Activated T-helper 1 cell treated with anti-CD3 and anti-CD28 coated beads, Interleukin-12 subunit alpha, Interleukin-12 subunit beta, Interleukin-2, Interleukin-4 antibody, amounts not matched to agents 30 ng/mL and 10 ng/mL and 1 ng/mL, durations not matched to agents 14 hours and 24 hours and 36 hours (primary cell): ENCODE data around the gene TXNDC5. TPM values are rescaled to one million over a fixed set of nuclear protein-coding genes. Genes with fewer than 3 reads are reported as not detected.

Source experiments
- DNase-seq: peaks from one replicate; pipeline ENCODE4 v3.0.0; 2021; ENCODE audit warnings: low spot score
- H3K27ac Mint-ChIP-seq: one replicate; pipeline ENCODE4 v1.8.0; 2021; ENCODE audit warnings: mild to moderate bottlenecking, mixed read lengths
- H3K27me3 Mint-ChIP-seq: one replicate; pipeline ENCODE4 v1.8.0; 2022; ENCODE audit warnings: mild to moderate bottlenecking, moderate library complexity, mixed read lengths; ENCODE audit not compliant: insufficient read depth
- H3K36me3 Mint-ChIP-seq: one replicate; pipeline ENCODE4 v1.8.0; 2021; ENCODE audit warnings: low read depth, mixed read lengths
- H3K4me1 Mint-ChIP-seq: one replicate; pipeline ENCODE4 v1.8.0; 2021; ENCODE audit warnings: low read depth, mixed read lengths
- H3K4me3 Mint-ChIP-seq: one replicate; pipeline ENCODE4 v1.8.0; 2021; ENCODE audit warnings: mild to moderate bottlenecking, moderate library complexity, mixed read lengths
- H3K9me3 Mint-ChIP-seq: one replicate; pipeline ENCODE4 v1.8.0; 2021; ENCODE audit warnings: mixed read lengths
- intact Hi-C: fragments of 100-400 bp; cut with micrococcal nuclease; formaldehyde crosslinking; loops from one replicate; pipeline ENCODE4 v1.15.1; 2024
- total RNA-seq: library from RNA; stranded (reverse); gene quantifications from 2 replicates; pipeline ENCODE4 v1.2.3, GENCODE V29; 2022

TXNDC5 gene
- total RNA-seq, 1 donor from 2014 or later: 121 TPM

- Mint-ChIP-seq H3K36me3 (no peaks in the 10 kb centered on the region), H3K9me3 (peaks cover 25% of the 10 kb centered on the region), H3K4me1 (no peaks in the 10 kb centered on the region), H3K27ac (no peak overlapping the region), H3K4me3 (no peak overlapping the region), H3K27me3 (peaks cover 5% of the 10 kb centered on the region)
- no peak for DNase-seq
- intact Hi-C loops: no loop called here
Observed at GRCh38 chr6:7851780-7852179, 58.8 kb downstream of the TXNDC5 start.

DNA sequence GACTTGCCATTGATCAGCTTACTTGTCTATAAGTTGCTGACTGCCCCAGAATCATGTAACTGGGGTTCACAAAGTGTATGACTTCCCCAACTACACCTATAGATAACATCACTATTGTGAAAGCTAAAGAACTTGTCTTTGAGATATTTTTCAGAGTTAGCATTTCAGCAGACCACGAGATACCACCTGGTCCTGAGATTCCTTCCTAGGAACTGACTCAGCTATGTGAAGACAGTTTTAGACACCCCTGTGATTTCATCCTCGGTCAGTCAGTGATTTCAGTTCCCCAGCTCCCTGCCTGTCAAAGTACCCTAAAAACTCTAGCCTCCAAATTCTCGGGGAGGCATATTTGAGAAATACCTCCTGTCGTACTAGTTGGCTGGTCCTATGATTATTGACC is 62.4 kb downstream of the TXNDC5 start:
- DNase-seq: no peak
- H3K27me3 Mint-ChIP-seq: peaks cover 6% of the 10 kb centered on the region
- H3K4me1 Mint-ChIP-seq: no peaks in the 10 kb centered on the region
- intact Hi-C loops: no loop called here
- H3K36me3 Mint-ChIP-seq: no peaks in the 10 kb centered on the region
- H3K9me3 Mint-ChIP-seq: peaks cover 25% of the 10 kb centered on the region
- no peak overlapping the region for H3K27ac Mint-ChIP-seq
- no peak overlapping the region for H3K4me3 Mint-ChIP-seq

DNA sequence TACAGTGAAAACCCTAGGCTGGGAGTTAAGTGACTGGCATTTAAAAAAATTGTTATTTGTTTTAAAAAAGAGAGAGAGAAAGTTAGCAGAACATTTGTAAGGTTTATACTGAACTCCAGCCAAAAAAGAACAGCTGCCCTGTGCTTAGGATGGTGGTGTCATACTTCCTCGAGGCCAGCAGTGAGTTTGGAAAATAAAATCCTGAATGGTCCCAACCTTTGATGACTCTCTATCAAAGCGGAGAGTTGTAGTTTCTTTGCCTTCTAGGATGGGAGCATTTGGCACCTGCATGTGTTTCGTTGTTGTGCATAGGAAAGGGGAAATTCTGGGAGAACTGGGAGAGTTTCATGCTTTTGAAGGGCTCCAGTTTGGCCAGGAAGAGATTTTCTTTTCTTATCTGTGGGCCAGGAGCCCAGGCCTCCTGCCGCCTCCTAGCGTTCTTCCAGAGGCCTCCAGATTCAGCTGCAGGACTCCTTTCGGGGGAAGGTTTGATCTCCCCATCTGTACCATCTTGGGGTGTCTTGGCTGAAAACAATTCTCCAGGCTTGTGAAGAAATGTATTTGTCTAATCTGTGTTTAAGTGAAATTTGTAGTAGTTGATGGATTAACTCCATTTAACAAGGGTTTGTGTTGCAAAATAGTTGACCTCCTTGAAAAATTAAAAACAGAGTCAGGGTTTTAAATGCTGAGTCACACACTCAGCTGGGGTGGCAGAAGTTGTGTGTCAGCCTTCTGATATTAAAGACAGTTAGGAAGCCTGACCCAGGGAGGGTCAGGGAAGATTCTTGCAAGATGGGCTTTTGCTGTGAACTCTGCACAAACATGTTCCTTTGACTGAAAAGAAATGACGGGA is 63.4 kb downstream of the TXNDC5 start:
- intact Hi-C loops: no loop called here
- peaks cover 18% of the 10 kb centered on the region for H3K9me3 Mint-ChIP-seq
- peaks cover 6% of the 10 kb centered on the region for H3K27me3 Mint-ChIP-seq
- H3K36me3 Mint-ChIP-seq: no peaks in the 10 kb centered on the region
- no peaks in the 10 kb centered on the region for H3K4me1 Mint-ChIP-seq
- H3K27ac Mint-ChIP-seq: no peak overlapping the region
- no peak for DNase-seq
- H3K4me3 Mint-ChIP-seq: no peak overlapping the region

DNA sequence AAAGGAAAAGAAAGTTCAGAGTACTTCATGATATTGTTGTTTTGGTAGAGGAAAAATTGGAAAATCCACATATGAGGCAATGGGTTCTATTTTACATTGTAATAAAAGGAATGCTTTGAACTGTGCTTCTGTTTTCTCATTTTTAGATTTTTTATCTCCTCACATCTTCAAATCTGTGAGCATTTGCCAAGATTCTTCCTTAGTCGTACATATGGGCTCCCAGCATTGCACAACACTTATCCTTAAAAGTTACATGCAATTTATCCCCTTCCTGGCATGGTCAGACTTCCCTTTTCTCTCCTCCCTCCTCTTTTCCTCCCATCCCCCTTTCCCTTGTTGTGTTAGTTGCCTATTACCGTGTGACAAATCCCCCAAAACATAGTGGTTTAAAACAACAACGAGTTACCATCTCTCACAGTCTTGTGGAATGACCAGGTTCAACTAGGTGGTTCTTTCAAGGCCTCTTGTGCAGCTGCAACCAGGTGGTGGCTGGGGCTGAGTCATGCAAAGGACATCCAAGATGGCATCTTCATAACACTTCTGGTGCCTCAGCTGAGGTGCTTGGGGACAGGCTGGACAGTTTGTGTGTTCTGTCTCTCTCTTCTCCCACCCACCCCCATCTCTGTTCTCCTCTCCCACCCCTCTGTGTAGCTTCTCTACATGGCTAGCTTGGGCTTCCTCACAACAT is 68.7 kb downstream of the TXNDC5 start:
- Mint-ChIP-seq H3K36me3 (no peaks in the 10 kb centered on the region), H3K4me3 (no peak overlapping the region), H3K27ac (no peak overlapping the region), H3K27me3 (peaks cover 1% of the 10 kb centered on the region), H3K9me3 (no peaks in the 10 kb centered on the region), H3K4me1 (no peaks in the 10 kb centered on the region)
- intact Hi-C loops: no loop called here
- DNase-seq: no peak

DNA sequence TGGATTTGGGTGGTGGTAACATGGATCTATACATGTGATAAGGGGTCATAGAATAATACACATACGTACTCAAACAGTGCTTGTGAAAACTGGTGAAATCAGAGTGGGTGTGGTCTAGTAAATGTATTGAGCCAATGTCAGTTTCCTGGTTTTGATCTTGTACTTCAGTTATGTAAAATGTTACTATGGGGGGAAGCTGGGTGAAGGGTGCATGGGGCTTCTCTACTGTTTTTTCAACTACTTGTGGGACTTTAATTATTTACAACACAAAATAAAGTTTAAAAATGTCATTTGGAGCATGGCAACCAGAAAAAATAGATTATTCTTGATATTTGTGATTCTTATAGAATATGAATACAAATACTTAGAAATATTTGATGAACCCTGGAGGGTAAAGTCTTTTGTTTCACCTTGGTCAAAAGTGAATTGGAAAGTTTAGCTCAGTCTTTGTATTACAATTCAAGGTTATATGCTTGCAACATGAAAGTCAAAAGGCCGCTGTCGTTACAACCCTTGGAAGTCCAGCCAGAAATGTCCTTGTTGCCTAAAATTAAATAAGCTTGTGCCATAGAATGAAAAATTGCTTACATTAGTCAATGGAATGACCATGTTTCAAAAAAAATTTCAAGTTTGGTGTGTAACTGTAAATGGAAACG is 74.1 kb downstream of the TXNDC5 start:
- no peak overlapping the region for H3K4me3 Mint-ChIP-seq
- no peaks in the 10 kb centered on the region for H3K9me3 Mint-ChIP-seq
- DNase-seq: no peak
- no peaks in the 10 kb centered on the region for H3K36me3 Mint-ChIP-seq
- intact Hi-C loops: no loop called here
- H3K27me3 Mint-ChIP-seq: no peaks in the 10 kb centered on the region
- no peaks in the 10 kb centered on the region for H3K4me1 Mint-ChIP-seq
- H3K27ac Mint-ChIP-seq: no peak overlapping the region

DNA sequence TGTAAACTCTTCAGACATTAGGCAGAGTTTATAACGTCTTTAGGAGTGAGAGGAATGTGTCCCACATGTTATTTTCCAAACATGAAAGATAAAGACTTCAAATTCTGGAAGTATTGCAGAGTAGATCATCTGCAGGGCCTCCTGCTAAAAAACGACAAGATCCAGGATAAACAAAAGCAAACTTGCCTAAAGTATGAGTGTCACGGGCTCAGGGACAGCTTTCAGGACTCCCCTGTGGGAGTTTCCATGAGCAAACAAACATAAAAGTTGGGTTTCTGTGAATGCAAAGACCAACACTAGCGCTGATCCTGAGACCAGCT is 76.9 kb downstream of the TXNDC5 start:
- Mint-ChIP-seq H3K4me3 (no peak overlapping the region), H3K27ac (no peak overlapping the region), H3K36me3 (no peaks in the 10 kb centered on the region), H3K9me3 (no peaks in the 10 kb centered on the region), H3K27me3 (no peaks in the 10 kb centered on the region), H3K4me1 (no peaks in the 10 kb centered on the region)
- intact Hi-C loops: no loop called here
- DNase-seq: no peak

DNA sequence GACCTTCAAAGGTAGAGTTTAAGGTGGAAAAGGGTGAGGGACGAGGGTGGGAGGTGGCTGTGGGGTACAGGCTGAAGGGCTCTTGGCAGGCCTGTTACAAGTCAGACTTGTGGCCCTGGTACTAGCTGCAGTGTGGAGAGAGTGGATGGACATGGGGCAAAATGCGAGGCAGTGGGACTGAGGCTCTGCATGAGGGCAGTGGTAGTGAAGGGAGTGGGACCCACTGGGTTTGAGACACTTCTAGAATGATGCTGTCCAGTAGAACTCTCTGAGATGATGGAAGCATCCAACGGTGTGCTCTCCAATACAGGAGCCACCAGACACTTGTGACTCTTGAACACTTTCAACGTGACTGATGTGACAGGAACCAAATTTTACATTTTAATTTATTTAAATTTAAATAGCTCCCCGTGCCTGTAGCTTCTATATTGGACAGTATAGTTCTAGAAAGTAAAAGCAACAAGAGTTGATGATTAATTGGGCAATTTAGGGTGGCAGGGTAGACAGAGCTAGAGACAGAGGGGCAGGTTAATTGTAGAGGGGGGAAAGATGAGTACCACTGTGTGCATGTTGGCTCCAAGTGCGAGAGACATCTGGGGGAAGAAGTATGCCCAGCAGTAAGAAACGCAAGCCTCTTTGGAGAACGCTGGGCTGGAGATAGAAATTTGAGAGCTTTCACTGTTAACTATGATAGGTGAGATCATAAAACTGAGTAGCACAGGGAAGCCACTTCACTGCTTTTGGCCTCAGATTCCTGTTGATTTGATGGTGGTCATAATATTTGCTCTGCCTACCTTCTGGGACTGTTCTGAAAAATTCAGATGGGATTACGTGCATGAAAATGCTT is 77.5 kb downstream of the TXNDC5 start:
- intact Hi-C loops: no loop called here
- H3K4me1 Mint-ChIP-seq: no peaks in the 10 kb centered on the region
- DNase-seq: no peak
- no peaks in the 10 kb centered on the region for H3K36me3 Mint-ChIP-seq
- H3K27me3 Mint-ChIP-seq: no peaks in the 10 kb centered on the region
- no peak overlapping the region for H3K27ac Mint-ChIP-seq
- H3K9me3 Mint-ChIP-seq: no peaks in the 10 kb centered on the region
- no peak overlapping the region for H3K4me3 Mint-ChIP-seq

Other genes starting within 250 kb of the TXNDC5 start
- 0.86 and 1.1 TPM in 2 replicates for gene BMP6, start 184.7 kb downstream of the TXNDC5 start, total RNA-seq
- 19.6 and 19.7 TPM in 2 replicates for gene BLOC1S5, start 153.6 kb upstream of the TXNDC5 start, total RNA-seq
- gene EEF1E1, start 191.8 kb upstream of the TXNDC5 start, total RNA-seq: 92.8 and 99.8 TPM in 2 replicates